ENCODE data around the gene TRAF7.

- TF ChIP-seq AFF4 (CRISPR knock-in tag; IDR thresholded peaks at IDR 0.05) (no peak), MAX (IDR thresholded peaks at IDR 0.05) (no peak), SP1 (IDR thresholded peaks at IDR 0.05) (no peak), SP1 (CRISPR knock-in tag; IDR thresholded peaks at IDR 0.05) (no peak), MED1 (CRISPR knock-in tag; IDR thresholded peaks at IDR 0.05) (no peak), USF2 (IDR thresholded peaks at IDR 0.05; ENCODE audit: low read depth, low read length) (no peak), USF2 (CRISPR knock-in tag; IDR thresholded peaks at IDR 0.05; ENCODE audit: borderline replicate concordance) (no peak), SUZ12 (IDR thresholded peaks at IDR 0.05; ENCODE audit: low read depth, low read length) (no peak), EZH2 (conservative IDR thresholded peaks at IDR 0.05; ENCODE audit: low read depth, low read length) (no peak), JUNB (CRISPR knock-in tag; IDR thresholded peaks at IDR 0.05; ENCODE audit: borderline replicate concordance) (no peak), ZBTB43 (CRISPR knock-in tag; conservative IDR thresholded peaks at IDR 0.05) (no peak), TERF1 (CRISPR knock-in tag; IDR thresholded peaks at IDR 0.05) (no peak), STAG1 (CRISPR knock-in tag; IDR thresholded peaks at IDR 0.05) (no peak), ETV5 (CRISPR knock-in tag; IDR thresholded peaks at IDR 0.05; ENCODE audit: borderline replicate concordance) (no peak)
Observed at GRCh38 chr16:2204416-2205103, 49.0 kb downstream of the TRAF7 start.
